HL-60 (cell line): ENCODE measurements around the gene GASK1A.

ENCODE experiments used
- DNase-seq, 2 experiments: peaks; one replicate each; pipeline ENCODE4 v3.0.0-alpha.2; 2010 to 2020; ENCODE audit warnings: low read depth in 1 of 2, low spot score in 1 of 2
- H3K27ac ChIP-seq: fragments of 250-450 bp; sonication (Bioruptor Pico); replicated peaks from 2 replicates; pipeline ENCODE4 v1.5.1; 2020; ENCODE audit warnings: mild to moderate bottlenecking, moderate library complexity
- H3K27me3 ChIP-seq: fragments of 250-450 bp; sonication (Bioruptor Pico); 2 replicates; pipeline ENCODE4 v1.5.1; 2021; ENCODE audit warnings: mild to moderate bottlenecking, moderate library complexity; ENCODE audit not compliant: insufficient read depth, poor library complexity, severe bottlenecking
- H3K4me3 ChIP-seq: replicated peaks from 2 replicates; pipeline ENCODE4 v1.5.1; 2011; ENCODE audit warnings: mild to moderate bottlenecking, control low read depth, low read length; ENCODE audit not compliant: insufficient read depth
- CTCF ChIP-seq: IDR thresholded peaks from one replicate; pipeline ENCODE4 v1.5.1; 2011; ENCODE audit warnings: low read length, control low read depth, inconsistent platforms; ENCODE audit not compliant: insufficient read depth
- GABPA ChIP-seq: IDR thresholded peaks from 2 replicates; pipeline ENCODE4 v1.6.1; 2012; ENCODE audit warnings: low read depth
- POLR2AphosphoS5 ChIP-seq: IDR thresholded peaks from 2 replicates; pipeline ENCODE4 v1.6.1; 2012; ENCODE audit warnings: low read depth
- SPI1 ChIP-seq: IDR thresholded peaks from 2 replicates; pipeline ENCODE4 v1.6.1; 2012; ENCODE audit warnings: low read depth, mild to moderate bottlenecking, borderline replicate concordance
- TF ChIP-seq, protein P1 (sequence below): IDR thresholded peaks from 2 replicates; pipeline ENCODE4 v1.6.1; 2012; ENCODE audit warnings: low read depth; ENCODE audit not compliant: insufficient replicate concordance

Gene GASK1A

DNA sequence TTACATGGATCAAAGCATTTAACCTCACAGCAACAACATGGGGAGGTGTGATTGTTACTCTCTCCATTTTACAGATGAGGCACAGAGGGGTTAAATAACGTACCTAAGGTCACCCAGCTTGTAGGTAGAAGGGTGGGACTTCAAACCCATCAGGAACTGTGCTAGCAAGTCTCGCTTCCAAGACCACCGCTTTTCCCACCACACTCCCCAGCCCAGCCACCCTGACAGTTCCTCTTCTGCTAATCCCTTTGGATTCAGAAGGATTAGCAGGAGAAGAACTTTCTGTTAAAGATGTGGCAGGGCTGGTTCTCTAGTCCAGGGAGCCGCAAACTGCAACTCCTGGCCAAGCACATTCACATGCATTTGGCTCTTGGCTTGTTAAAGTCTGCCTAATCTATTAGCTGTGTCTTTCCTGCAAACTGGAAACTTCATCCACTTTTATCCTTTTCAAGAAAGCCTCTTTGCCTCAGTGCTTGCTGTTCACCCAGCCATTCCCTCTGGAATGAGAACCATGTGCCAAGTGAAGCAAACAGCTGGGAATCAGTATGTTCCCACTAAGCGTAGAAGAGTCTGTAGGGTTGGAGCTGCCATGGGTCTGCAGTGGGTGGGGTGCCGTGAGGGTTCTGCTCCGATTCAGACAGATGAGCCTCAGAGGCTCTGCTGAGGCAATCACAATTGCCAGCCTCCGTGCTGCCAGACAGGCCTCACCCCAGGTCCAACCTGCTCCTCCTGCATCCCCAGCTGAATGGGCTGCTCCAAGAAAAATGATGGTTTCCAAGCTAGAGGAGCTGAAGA is 82.2 kb downstream of the GASK1A start:
- Histone ChIP-seq H3K27ac (no peak overlapping the region), H3K27me3 (no peaks in the 10 kb centered on the region), H3K4me3 (no peak overlapping the region)
- TF ChIP-seq POLR2AphosphoS5 (no peak), CTCF (no peak), SPI1 (no peak), GABPA (no peak)
- TF ChIP-seq, protein P1, sequence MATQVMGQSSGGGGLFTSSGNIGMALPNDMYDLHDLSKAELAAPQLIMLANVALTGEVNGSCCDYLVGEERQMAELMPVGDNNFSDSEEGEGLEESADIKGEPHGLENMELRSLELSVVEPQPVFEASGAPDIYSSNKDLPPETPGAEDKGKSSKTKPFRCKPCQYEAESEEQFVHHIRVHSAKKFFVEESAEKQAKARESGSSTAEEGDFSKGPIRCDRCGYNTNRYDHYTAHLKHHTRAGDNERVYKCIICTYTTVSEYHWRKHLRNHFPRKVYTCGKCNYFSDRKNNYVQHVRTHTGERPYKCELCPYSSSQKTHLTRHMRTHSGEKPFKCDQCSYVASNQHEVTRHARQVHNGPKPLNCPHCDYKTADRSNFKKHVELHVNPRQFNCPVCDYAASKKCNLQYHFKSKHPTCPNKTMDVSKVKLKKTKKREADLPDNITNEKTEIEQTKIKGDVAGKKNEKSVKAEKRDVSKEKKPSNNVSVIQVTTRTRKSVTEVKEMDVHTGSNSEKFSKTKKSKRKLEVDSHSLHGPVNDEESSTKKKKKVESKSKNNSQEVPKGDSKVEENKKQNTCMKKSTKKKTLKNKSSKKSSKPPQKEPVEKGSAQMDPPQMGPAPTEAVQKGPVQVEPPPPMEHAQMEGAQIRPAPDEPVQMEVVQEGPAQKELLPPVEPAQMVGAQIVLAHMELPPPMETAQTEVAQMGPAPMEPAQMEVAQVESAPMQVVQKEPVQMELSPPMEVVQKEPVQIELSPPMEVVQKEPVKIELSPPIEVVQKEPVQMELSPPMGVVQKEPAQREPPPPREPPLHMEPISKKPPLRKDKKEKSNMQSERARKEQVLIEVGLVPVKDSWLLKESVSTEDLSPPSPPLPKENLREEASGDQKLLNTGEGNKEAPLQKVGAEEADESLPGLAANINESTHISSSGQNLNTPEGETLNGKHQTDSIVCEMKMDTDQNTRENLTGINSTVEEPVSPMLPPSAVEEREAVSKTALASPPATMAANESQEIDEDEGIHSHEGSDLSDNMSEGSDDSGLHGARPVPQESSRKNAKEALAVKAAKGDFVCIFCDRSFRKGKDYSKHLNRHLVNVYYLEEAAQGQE, result no peak
- no peak for DNase-seq

DNA sequence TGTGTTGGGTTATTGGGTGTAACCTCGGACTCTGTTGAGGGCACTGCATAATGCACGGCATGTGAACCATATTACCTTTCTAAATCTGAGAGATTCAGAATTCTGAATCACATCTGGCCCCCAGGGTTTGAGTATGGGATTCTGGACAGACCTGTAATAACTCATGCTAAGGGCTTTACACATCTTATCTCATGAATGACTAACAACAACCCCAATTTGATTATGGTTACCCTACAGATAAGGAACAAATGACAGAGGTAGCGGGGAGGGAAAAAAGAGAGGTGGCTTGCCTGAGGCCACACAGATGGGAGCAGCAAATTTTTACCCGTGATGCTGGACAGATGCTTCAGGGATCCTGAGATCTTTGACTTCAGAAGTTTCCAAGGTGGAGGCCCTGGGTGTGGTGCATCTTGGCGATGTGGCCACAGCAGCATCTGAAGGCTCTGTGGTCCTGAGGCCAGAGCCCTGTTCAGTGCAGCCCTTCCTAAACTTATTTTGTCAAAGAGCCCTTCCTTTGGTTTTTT is 83.0 kb downstream of the GASK1A start:
- no peak for DNase-seq
- TF ChIP-seq GABPA (no peak), SPI1 (no peak), POLR2AphosphoS5 (no peak), CTCF (no peak)
- TF ChIP-seq, protein P1, result no peak
- H3K27ac ChIP-seq, result no peak overlapping the region
- no peak overlapping the region for H3K4me3 ChIP-seq
- no peaks in the 10 kb centered on the region for H3K27me3 ChIP-seq

DNA sequence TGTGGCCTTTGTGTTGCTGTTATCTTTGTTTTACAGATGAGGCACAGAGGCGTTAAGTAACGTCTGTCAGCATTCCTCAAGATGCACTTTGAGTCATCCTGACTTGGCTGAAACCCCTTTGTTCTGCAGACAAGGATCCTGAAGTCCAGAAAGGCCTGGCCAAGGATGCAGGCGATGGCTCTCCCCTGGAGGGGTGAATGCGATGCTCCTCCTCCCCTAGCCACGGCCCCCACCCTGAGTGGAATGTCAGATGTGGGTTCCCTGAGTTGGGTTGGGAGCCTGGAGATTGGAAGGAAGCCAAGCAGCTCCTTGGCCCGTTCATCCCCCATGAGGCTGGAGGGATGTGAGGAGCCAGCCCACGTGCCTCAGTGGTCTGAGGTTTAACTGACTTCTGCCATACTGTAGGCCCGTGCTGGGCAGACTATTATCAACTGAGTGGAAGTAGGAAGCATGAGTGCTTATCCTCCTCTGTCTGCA is 83.5 kb downstream of the GASK1A start:
- Histone ChIP-seq H3K27me3 (no peaks in the 10 kb centered on the region), H3K27ac (no peak overlapping the region), H3K4me3 (no peak overlapping the region)
- TF ChIP-seq GABPA (no peak), SPI1 (no peak)
- DNase-seq, result no peak

DNA sequence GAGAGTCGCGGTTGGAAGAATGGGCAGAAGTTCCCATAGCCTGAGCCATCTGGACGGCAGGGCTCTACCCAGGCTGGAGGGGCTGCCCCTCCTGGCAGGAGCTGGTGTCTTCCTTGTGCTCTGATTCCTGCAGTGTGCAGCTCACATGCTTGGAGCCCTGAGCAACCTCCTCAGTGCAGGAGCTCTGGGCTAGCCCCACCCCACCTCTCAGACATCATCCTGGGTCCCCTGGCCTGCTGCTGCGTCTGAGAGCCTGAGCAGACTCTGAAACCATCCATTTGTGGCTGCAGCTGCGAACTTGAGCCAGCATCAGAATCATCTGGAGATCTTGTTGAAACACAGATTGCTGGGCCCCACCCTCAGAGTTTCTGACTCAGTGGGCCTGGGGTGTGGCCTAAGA is 84.0 kb downstream of the GASK1A start:
- H3K4me3 ChIP-seq, result no peak overlapping the region

More for the DNA sequence above, 84.0 kb downstream of the GASK1A start:
- no peak for TF ChIP-seq POLR2AphosphoS5
- TF ChIP-seq GABPA, result no peak
- TF ChIP-seq SPI1, result no peak
- TF ChIP-seq, protein P1, result no peak
- TF ChIP-seq CTCF, result no peak
- no peak for DNase-seq
- H3K27me3 ChIP-seq, result no peaks in the 10 kb centered on the region
- H3K27ac ChIP-seq, result no peak overlapping the region
